K562 (cell line): ENCODE results near the gene GALNT9.

Source experiments
- ELF4 ChIP-seq: fragments of 450-650 bp; formaldehyde crosslinking; IDR thresholded peaks from 2 replicates; pipeline ENCODE4 v1.4.0; 2022; ENCODE audit warnings: missing genetic modification characterization
- NONO ChIP-seq, 2 experiments: fragments of 200-400 bp in 1 of 2; fragments of 450-650 bp in 1 of 2; formaldehyde crosslinking in 1 of 2; IDR thresholded peaks; 2 replicates each; pipeline ENCODE4 v1.6.1; 2017; ENCODE audit warnings: low read depth in 2 of 2, mild to moderate bottlenecking in 2 of 2, moderate library complexity in 2 of 2, low read length in 1 of 2
- NR3C1 ChIP-seq: sonication (generic); formaldehyde crosslinking; IDR thresholded peaks from 2 replicates; pipeline ENCODE4 v1.8.1; 2022; ENCODE audit warnings: missing genetic modification reagents
- PCBP1 ChIP-seq: fragments of 200-400 bp; formaldehyde crosslinking; IDR thresholded peaks from 2 replicates; pipeline ENCODE4 v1.6.1; 2018; ENCODE audit warnings: mild to moderate bottlenecking, low read depth, low read length; ENCODE audit not compliant: poor library complexity, severe bottlenecking
- SIX5 ChIP-seq, 2 experiments: IDR thresholded peaks; 2 replicates each; pipeline ENCODE4 v1.6.1; 2011; ENCODE audit warnings: low read length in 2 of 2, borderline replicate concordance in 1 of 2, low read depth in 1 of 2, mild to moderate bottlenecking in 1 of 2, moderate library complexity in 1 of 2; ENCODE audit not compliant: insufficient read depth in 1 of 2
- SMC3 ChIP-seq: conservative IDR thresholded peaks from 2 replicates; pipeline ENCODE4 v1.6.1; 2011; ENCODE audit warnings: low read depth, low read length, improper control_type of control experiment; ENCODE audit not compliant: insufficient read depth
- ZNF124 ChIP-seq: sonication (generic); formaldehyde crosslinking; IDR thresholded peaks from 2 replicates; pipeline ENCODE4 v1.8.1; 2022; ENCODE audit warnings: missing genetic modification reagents
- ZNF778 ChIP-seq: fragments of 450-650 bp; formaldehyde crosslinking; IDR thresholded peaks from 2 replicates; pipeline ENCODE4 v1.4.0; 2020; ENCODE audit warnings: mild to moderate bottlenecking, moderate library complexity
- TF ChIP-seq, protein P1 (sequence below): sonication (generic); formaldehyde crosslinking; IDR thresholded peaks from 2 replicates; pipeline ENCODE4 v1.8.1; 2023; ENCODE audit warnings: mild to moderate bottlenecking, missing genetic modification reagents
- TF ChIP-seq, protein P2 (sequence below): sonication (generic); formaldehyde crosslinking; IDR thresholded peaks from 2 replicates; pipeline ENCODE4 v1.8.1; 2022; ENCODE audit warnings: missing genetic modification reagents

DNA sequence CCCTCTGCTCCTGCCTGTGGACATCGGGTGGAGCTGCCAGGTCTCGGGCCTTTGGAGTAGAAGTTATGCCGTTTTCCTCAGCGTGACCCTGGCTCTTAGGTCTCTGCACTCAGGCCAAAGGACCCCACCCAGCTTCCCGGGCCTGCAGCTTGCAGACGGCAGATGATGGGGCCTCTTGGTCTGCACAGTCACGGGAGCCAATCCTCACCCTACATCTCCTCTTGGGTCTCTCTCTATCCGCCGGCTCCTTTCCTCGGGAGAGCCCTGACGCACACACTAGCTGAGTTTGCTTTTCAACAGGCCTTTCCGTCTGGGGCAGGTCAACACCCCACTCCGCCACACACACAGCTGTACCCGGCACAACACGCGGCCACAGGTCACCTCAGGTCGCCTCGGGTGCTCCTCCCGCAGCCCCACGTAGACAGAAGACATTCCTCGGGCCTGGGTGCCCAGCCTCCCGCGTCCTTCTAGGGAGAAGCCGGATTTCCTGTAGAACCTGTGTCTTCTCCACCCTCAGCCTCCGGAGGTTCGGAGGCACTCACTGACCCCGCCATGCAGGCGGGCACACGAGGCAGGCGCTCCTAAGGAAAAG lies 9.9 kb downstream of the GALNT9 start:
- TF ChIP-seq SIX5 (IDR thresholded peaks at IDR 0.05; ENCODE audit: borderline replicate concordance in 1 of 2, insufficient read depth in 1 of 2, low read depth in 1 of 2, low read length in 2 of 2), result no peak
- TF ChIP-seq, protein P1, sequence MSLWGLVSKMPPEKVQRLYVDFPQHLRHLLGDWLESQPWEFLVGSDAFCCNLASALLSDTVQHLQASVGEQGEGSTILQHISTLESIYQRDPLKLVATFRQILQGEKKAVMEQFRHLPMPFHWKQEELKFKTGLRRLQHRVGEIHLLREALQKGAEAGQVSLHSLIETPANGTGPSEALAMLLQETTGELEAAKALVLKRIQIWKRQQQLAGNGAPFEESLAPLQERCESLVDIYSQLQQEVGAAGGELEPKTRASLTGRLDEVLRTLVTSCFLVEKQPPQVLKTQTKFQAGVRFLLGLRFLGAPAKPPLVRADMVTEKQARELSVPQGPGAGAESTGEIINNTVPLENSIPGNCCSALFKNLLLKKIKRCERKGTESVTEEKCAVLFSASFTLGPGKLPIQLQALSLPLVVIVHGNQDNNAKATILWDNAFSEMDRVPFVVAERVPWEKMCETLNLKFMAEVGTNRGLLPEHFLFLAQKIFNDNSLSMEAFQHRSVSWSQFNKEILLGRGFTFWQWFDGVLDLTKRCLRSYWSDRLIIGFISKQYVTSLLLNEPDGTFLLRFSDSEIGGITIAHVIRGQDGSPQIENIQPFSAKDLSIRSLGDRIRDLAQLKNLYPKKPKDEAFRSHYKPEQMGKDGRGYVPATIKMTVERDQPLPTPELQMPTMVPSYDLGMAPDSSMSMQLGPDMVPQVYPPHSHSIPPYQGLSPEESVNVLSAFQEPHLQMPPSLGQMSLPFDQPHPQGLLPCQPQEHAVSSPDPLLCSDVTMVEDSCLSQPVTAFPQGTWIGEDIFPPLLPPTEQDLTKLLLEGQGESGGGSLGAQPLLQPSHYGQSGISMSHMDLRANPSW (CRISPR knock-in tag), result no peak
- no peak for TF ChIP-seq SMC3
- no peak for TF ChIP-seq PCBP1
- TF ChIP-seq ELF4 (CRISPR knock-in tag), result no peak
- TF ChIP-seq NONO (IDR thresholded peaks at IDR 0.05; ENCODE audit: low read depth in 2 of 2, low read length in 1 of 2), result no peak
- TF ChIP-seq ZNF124 (CRISPR knock-in tag), result no peak
- no peak for TF ChIP-seq ZNF778 (CRISPR knock-in tag)
- TF ChIP-seq, protein P2, sequence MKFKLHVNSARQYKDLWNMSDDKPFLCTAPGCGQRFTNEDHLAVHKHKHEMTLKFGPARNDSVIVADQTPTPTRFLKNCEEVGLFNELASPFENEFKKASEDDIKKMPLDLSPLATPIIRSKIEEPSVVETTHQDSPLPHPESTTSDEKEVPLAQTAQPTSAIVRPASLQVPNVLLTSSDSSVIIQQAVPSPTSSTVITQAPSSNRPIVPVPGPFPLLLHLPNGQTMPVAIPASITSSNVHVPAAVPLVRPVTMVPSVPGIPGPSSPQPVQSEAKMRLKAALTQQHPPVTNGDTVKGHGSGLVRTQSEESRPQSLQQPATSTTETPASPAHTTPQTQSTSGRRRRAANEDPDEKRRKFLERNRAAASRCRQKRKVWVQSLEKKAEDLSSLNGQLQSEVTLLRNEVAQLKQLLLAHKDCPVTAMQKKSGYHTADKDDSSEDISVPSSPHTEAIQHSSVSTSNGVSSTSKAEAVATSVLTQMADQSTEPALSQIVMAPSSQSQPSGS, result no peak
- no peak for TF ChIP-seq NR3C1
